ENCODE data around the gene SLC25A5.
"Not testable (repeated sequence)": the region's sequence is repeated elsewhere in the genome, so short reads cannot be mapped to it uniquely, and the experiment has no call there.

The SLC25A5 gene

DNA sequence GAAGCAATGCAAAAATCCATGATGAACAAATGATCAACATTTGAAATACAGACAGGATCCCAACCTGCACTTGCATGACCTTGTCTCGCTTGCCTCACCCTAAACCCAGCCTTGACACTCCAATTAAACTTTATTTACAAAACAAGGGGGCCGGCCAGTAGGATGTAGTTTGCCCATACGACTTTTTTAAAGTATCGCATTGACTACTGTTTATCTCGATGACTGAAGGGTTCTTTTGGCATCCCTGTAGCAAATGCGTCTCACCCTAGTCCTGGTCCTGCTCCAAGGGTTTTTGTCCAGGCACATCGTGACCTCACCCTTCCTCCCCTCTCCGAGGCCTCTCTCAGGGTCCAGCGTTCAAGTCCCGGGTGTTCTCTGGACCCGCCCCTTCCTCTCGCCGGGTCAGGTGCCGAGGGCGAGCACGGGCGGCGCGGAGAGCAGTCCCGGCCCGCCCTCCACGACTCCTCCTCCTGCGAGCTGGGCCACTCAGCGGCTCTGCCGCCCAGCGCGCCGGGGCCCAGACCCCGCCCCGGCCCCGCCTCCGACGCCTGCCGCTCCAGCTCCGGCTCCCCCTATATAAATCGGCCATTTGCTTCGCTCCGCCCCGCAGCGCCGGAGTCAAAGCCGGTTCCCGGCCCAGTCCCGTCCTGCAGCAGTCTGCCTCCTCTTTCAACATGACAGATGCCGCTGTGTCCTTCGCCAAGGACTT lies at the start of gene SLC25A5:
Gene SLC25A5, plus strand, starts transcription at position 603 of the 709 bp plus-strand sequence. Its CDS starts 72 bp downstream, at position 675.
- DNase-seq (ENCODE audit: low read depth in 2 of 2), result peak; percentile 55 to 68

DNA sequence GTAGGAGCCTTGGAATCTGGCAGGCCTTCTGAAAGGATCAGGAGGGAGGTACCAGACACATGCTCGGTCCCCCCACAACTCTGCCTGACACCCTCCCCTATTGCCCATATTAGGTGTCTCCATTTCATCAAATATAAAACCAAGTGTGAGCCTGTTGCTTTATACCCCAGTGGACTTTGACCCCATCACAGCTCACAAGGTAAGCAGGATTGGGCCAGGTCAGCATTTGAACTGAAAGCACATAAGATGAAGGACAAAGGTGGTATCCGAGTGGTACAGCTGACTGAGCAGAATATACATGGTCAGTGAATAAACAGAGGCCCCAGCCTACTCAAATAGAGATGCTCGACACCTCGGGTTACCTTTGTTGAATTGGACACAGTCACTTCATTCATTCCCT lies 49.1 kb upstream of the SLC25A5 start:
- no peak for DNase-seq (ENCODE audit: low read depth in 2 of 2)

DNA sequence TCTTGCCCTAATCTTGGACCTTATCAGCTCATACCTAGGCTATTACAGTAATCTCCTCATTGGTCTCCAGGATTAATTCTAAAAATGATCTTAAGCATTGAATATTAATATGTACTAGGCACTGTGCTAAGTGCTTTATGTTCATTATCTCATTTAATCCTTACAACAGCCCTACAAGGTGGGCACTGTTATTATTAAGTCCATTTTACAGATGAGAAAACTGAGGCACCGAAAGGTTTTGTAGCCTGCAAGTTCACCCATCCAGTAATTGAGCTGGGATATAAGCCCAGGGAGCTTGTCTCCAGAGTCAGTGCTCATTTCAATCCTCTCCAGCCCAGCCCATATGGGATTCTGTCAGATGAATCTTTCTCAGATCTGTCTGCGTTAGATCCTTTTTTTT lies 48.3 kb upstream of the SLC25A5 start:
- DNase-seq (ENCODE audit: low read depth in 2 of 2), result no peak

DNA sequence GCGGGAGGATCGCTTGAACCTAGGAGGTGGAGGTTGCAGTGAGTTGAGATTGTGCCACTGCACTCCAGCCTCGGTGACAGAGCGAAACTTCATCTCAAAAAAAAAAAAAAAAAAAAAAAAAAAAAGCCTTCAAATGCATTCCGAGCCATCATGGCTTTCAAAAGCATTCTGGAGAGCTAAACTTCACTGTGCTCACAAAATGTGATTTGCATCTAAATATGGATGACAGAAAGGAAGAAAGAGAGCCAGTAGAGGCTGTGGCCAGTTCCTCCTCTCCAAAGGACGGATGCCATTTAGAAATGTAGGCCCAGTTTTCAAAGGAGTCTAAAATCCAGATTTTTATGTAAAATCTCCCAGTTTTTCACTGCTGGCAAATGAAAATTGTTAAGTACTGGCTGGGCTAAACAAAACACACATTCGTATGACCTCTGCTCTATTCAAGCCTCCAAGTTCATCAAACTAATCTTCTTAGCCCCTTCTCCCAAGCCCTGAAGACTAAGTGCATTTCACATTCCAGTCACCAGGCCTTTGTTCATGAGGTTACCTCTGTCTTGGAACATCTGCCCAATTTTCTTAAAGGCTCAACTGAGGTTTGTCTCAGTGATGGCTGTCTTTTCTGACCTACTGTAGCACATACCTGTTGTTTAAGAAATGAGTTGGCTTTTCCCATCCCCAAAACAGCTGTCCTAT lies 47.1 kb upstream of the SLC25A5 start:
- DNase-seq (ENCODE audit: low read depth in 2 of 2), result no peak

DNA sequence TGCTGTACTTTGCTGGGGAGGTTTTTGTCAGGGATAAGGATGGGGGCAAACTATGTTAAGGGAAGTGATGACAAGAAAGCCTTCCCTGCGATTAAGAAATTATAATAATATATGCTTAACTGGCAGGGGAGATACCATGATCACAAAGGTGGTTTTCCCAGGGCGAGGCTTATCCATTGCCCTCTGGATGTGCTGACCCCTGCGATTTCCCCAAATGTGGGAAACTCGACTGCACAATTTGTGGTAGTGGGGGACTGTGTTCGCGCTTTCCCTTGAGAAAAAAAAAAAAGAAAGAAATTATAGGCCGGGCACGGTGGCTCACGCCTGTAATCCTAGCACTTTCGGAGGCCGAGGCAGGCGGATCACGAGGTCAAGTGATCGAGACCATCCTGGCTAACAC lies 44.6 kb upstream of the SLC25A5 start:
- DNase-seq (ENCODE audit: low read depth in 2 of 2), result no peak

DNA sequence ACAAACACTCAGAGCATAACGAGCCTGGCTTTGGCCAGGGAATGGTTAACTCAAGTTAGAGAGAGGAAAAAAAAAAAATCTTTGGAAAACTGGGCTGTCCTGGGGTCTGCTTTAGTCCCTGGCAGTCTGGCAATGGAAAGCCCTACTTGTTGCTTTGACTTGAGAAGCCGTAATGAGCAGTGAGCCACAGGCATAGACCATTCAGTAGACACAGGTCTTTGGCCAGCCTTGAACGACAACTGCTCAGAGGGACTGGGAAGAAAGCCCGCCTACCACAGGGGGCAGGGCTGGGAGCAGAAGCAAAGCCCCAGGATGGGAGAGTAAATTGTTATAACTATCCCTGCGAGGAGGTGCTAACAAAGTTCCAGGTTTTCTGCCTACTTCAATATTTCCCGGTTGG lies 43.2 kb upstream of the SLC25A5 start:
- no peak for DNase-seq (ENCODE audit: low read depth in 2 of 2)

DNA sequence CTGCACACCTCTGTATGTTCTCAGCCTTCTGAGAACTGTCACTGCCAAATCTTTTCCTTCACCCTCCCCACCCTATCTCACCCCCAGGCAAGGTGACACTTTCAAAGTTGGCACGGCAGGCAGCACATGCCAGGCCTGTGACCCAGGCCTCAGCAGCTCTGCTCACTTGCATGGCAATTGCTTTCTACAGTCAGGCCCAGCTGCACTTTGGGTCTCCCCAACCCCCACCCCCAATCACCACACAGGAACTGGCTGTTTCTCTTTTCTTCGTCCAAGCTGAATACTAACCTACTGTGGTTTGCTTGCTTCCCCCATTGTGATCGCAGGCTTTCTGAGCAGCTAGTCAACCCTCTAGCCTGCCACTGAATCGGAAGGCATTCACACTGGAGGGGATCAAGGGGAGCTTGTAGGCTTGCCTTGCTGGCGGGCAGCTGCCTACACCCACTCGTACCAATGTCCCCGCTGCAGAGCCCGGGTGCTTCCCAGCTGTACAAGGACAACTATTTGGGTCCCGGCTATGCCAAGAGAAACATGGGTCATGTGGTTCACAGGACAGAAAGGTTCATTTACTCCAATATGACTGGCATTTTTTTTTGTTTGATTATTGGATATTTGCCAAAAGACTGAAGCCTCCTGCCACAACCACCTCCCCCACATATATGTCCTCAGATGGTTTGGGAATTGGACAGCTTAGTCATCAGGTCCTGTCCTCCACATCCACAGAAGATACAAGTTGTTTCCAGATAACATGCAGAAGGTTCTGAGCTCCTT lies 41.0 kb upstream of the SLC25A5 start:
- DNase-seq (ENCODE audit: low read depth in 2 of 2), result no peak

DNA sequence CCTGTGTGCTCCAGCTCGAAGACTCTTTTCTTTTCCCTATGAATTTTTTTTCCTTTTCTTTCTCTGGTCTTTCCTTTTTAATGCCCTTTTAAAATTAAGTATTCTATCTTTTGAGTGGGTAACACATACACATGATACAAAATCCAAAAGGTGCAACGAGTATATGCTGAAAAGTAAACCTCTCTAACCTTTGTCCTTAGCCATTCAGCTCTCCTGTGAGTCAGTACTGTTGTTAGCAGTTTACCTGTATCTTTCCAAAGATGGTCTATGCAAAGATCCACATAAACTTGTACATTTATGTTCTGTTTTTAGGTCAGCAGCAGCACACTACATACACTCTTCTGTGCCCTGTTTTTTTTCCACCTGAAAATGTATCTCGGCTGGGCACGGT lies 40.5 kb upstream of the SLC25A5 start:
- DNase-seq (ENCODE audit: low read depth in 2 of 2), result no peak

DNA sequence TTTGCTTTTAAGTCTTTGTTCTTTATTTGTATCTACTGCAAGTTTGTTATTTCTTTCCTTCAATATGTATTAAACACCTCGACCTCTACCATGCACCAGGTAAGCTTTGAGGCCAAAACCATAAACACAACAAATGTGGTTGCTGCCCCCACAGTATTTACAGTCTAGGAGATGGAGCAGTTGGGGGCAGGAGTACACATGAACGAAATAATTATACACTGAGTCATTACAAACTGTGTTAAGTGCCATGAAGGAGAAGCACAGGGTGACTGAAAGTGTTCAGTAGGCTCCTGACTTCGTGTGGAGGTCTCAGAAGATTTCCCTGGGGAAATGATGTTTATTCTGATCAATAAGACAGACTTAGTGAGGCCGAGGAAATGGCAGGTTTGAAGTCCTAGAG lies 38.8 kb upstream of the SLC25A5 start:
- no peak for DNase-seq (ENCODE audit: low read depth in 2 of 2)

DNA sequence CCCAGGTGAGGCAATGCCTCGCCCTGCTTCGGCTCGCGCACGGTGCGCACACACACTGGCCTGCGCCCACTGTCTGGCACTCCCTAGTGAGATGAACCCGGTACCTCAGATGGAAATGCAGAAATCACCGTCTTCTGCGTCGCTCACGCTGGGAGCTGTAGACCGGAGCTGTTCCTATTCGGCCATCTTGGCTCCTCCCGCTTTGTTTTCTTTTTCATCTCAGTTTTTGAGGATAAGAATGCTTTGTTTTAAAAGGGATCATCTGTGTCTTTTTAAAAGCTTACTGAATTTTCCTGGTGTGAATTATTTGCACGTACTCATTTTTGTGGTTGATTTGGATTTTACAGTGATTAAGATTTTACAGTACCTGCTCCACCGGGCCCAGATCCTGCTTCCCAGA lies 26.9 kb upstream of the SLC25A5 start:
- not testable (repeated sequence) for DNase-seq (ENCODE audit: low read depth in 2 of 2)

DNA sequence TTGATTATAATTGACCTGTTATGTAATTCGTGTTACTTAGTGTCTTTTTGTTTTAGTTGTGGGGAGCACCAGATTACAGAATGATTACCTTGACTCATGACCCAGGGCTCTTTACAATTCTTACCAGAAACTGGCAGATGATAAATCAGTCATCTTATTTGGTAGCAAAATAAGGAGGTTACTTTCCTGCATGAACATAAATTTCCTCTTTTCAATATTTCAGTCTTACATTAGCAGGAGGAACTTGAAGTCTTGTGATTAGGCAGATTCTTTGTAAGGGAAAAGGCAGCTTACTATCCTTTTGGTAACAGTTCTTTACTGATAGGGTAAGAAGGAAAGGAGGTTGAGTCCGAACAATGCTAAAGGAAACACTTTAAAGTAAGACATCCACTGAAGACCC lies 26.0 kb upstream of the SLC25A5 start:
- no peak for DNase-seq (ENCODE audit: low read depth in 2 of 2)

DNA sequence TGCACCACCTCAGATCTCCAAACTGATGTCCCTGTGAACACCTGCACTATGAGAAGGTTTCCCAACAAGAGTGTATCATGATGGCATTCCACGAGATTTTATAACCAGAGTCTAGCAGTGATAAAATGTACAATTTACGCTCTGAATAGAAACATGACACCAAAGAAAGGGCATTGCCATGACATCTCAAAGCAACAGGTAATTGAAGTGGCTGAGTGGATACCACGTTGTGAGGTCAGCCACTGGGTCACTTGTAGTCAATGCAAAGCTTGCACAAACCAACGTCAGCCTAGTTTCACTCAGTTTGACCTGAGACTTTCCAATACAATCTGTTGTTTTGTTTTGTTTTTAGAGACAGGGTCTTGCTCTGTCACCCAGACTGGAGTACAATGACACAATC lies 15.0 kb upstream of the SLC25A5 start:
- DNase-seq (ENCODE audit: low read depth in 2 of 2), result no peak

DNA sequence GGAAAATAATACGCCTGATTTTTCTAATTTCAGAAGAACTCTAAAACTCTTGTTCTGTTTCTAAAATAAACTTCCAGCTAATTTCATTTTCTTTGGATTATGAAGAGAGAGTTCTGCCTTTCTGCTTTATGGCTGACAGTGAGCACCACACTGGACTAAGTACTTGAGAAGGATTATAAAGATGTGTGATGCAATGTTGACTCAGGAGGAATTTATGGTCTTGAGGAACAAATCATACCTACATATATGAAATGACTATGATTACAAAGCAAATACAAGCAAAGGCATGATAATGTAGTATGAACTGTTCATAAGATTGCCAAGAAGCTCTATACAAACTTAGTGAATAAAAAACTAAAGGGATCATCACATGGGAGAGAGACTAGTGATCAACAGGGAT lies 13.0 kb upstream of the SLC25A5 start:
- DNase-seq (ENCODE audit: low read depth in 2 of 2), result no peak

DNA sequence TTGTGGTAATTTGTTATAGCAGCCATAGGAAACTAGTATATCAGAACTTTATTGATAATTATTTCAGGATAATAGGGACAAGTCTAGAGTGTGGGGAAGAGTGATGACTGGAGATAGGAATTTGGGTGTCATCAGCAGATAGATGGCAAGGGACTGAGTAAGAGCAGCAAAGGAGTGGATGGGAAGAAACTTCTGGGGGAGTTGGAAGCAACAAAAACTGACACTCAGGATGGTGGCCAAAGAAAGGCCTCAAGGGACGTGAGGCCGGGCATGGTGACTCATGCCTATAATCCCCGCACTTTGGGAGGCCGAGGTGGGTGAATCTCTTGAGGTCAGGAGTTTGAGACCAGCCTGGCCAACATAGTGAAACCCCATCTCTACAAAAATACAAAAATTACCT lies 9.1 kb upstream of the SLC25A5 start:
- DNase-seq (ENCODE audit: low read depth in 2 of 2), result no peak

DNA sequence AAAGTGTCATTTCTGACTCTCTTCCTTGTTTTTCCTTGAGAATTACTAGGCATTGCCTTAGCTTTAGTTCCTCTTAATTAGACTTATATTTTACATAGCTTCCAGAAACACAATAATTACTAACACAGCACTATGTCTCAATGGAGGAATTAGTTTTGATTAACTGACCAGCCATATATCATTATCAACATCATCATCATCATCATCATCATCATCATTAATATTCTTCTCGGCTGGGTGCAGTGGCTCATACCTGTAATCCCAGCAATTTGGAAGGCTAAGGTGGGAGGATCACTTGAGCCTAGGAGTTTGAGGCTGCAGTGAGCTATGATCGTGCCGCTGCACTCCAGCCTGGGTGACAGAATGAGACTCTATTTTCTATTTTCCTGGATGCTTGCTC lies 2.7 kb upstream of the SLC25A5 start:
- no peak for DNase-seq (ENCODE audit: low read depth in 2 of 2)

DNA sequence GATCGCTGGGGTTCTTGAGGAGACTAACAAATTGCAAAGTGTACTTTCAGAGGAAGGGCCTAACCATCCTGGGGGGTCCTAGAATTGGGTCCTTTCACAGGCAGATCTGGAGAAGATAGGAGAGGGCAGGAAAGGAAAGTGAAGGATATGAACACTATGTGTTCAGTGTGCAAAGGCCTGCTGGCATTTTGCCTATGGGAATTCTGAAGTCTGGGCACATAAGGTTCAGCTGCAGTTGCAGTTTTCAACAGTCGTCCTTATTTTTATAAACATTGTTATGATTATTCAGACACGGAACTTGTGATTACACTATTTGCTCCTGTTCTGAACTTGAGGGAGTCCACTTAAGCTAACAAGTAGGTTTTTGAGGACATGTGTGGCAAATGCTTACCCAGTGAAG lies 1.3 kb upstream of the SLC25A5 start:
- DNase-seq (ENCODE audit: low read depth in 2 of 2), result no peak

DNA sequence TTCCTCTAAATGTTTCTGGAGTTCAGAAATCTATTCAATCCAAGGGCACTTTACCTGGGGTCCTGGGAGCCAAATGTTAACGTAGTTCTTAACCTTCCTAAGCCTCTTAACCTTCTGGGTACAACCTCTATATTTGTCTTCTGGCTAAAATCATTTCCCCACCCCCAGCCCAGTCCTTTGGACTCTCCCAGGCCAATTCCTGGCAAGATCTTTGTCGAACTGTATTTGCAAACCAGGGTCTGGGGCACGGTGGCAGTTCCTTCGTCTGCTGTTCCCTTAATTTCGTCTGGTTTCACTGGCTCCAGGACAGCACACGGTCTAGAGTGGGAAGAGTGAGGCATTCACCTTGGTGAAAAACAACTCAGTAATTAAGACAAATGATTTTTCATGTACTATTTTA lies 811 bp upstream of the SLC25A5 start:
- DNase-seq (ENCODE audit: low read depth in 2 of 2), result no peak

DNA sequence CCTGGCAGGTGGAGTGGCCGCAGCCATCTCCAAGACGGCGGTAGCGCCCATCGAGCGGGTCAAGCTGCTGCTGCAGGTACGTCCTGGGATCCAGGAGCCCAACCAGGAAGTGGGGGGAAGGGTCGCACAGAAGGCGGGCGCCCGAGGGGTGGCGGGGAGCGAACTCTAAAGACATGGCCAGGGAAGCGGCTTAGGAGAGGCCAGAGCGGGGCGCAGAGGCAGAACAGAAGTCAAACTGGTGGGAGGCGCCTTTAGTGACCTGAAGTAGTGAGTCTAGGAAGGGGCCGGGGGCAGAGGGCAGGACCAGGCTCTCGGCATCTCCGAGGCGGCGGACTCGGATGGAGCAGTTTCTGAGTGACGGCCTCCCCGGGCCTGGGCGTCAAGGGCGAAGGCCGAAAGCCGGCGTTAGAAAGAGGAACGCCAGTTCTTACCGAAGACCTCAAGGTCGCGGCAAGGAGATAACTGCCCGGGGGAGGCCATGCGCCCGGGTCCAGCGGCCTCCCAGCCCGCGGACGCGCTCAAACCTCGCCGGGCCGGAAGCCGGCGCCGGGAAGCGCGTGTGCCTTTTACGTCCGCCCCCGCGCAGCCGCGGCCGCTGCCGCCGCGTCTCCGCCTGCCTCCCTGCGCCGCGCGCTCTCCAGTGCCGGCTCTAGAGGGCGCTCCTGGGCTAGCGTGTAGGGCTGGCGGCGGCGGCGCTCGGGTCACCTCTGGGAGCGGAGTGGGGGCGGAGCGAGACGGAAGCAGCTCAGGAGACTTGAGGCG lies 488 bp downstream of the SLC25A5 start:
- peak; percentile 74 to 76 for DNase-seq (ENCODE audit: low read depth in 2 of 2)

DNA sequence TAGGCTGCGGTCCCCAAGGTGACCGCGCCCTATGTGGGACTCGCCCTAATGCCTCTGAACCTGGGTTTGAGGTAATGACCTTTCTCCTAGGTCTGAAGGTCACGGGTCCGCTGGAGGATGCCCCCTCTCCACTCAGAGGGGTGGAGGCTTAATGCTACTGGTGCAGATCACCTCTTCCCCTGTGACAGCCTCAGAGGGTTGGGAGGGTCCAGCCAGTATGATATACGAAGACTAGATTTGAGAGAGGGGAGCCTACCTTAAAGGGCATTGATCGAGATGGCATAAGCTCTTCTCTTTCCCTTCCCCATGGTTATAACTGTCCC lies 1.0 kb downstream of the SLC25A5 start:
- no peak for DNase-seq (ENCODE audit: low read depth in 2 of 2)

DNA sequence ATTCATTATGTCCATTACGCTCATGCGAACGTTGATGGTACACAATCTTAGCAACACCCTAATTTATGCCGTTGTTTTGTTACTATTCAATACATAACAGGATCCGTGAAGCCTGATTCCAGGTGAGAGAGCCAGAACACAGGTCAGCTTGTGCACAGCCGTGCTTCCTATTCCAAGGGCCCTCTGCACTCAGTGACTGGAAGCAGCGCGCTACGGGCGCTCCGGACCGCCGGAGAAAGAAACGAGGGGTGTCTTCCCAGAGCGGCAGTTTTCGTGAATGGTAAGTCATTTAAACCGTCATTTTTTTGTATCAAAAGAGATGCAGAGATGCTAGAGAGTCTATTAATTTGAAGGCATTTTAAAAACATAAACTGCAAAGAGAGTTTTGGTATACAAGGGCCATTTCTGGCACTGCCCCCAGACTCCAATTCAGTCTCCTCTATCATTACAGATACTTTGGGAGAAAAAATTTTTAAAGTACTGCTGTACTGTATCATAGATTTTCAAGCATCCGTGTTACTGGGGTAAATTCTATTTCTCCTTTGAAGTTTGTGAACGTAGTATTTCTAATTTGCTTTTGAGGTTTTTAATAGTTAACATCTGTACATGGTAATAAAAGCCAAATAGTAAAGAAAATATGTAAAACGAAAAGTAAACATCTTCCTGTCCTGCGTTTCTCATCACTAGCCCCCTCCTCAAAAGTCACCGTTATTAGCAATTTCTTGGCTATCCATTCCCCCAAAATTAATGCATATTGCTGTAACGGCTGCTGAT lies 6.6 kb downstream of the SLC25A5 start:
- DNase-seq (ENCODE audit: low read depth in 2 of 2), result no peak

DNA sequence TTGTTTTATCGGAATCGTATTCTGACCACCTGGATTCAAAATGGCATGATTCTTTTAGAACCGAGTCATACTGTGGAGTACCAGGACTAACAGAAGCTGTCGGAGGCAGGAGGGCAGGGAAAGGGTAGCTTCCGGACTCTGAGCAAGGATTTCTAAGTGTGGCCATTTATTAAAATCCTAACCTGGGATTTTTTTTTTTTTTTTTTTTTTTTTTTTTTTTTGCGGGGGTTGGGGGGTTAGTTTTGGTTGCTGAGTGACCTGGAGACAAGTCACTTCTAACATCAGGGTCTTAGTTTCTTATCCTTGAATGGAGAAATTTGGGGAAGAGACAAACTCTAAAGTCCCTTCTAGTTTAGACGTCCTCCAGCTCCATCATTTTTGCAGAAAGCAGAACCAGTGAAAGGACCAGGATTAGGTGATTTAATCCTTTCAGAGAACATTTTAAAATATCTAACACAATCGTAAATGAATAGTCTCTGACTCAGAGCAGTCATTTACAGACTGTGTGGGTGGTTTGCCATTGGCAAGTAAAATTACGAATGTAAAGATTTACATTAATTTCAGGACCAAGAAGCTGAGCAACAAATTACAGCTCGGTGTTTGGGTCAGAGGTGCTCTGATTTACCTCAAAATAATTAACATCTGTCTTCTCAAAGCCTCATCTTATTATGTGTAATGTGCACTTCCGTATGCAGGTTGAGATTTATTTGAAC lies 7.3 kb downstream of the SLC25A5 start:
- no peak for DNase-seq (ENCODE audit: low read depth in 2 of 2)
